K562 (cell line): ENCODE results near the gene MRO.

Experiments used
- ELF1 ChIP-seq: fragments of 200-800 bp; sonication (Bioruptor generic); IDR thresholded peaks from 2 replicates; pipeline ENCODE4 v1.6.1; 2016; ENCODE audit warnings: missing genetic modification characterization, missing compliant biosample characterization
- KDM1A ChIP-seq, 2 experiments: fragments of 450-650 bp; IDR thresholded peaks; 2 replicates each; pipeline ENCODE4 v1.6.1; 2016; ENCODE audit warnings: mild to moderate bottlenecking in 2 of 2
- MAFK ChIP-seq: IDR thresholded peaks from 2 replicates; pipeline ENCODE4 v1.6.1; 2011; ENCODE audit warnings: low read length, improper control_type of control experiment
- NFIC ChIP-seq: fragments of 450-650 bp; IDR thresholded peaks from 2 replicates; pipeline ENCODE4 v1.6.1; 2017; ENCODE audit warnings: mild to moderate bottlenecking, inconsistent platforms
- PCBP1 ChIP-seq: fragments of 200-400 bp; formaldehyde crosslinking; IDR thresholded peaks from 2 replicates; pipeline ENCODE4 v1.6.1; 2018; ENCODE audit warnings: mild to moderate bottlenecking, low read depth, low read length; ENCODE audit not compliant: poor library complexity, severe bottlenecking
- RNF219 ChIP-seq: fragments of 250-450 bp; sonication (Bioruptor Pico); IDR thresholded peaks from 2 replicates; pipeline ENCODE4 v1.5.0; 2022; ENCODE audit warnings: mild to moderate bottlenecking
- SIRT6 ChIP-seq: IDR thresholded peaks from one replicate; pipeline ENCODE4 v1.6.1; 2012; ENCODE audit warnings: low read depth, mild to moderate bottlenecking, control low read depth, inconsistent platforms, low read length, moderate library complexity
- SMAD4 ChIP-seq: fragments of 250-450 bp; sonication (Bioruptor Pico); conservative IDR thresholded peaks from 2 replicates; pipeline ENCODE4 v1.8.0; 2021; ENCODE audit warnings: inconsistent platforms, mild to moderate bottlenecking, moderate library complexity
- STAT6 ChIP-seq: sonication (generic); formaldehyde crosslinking; IDR thresholded peaks from 2 replicates; pipeline ENCODE4 v1.8.1; 2023; ENCODE audit warnings: mild to moderate bottlenecking, missing genetic modification reagents
- TCF7L2 ChIP-seq: fragments of 150-350 bp; IDR thresholded peaks from 2 replicates; pipeline ENCODE4 v1.6.1; 2016; ENCODE audit warnings: low read depth, mild to moderate bottlenecking, low read length, moderate library complexity
- TF ChIP-seq, protein P1 (sequence below), 2 experiments: fragments of 450-650 bp; formaldehyde crosslinking in 1 of 2; IDR thresholded peaks; 2 replicates each; pipeline versions ENCODE4 v1.4.0 to v1.6.1; 2014 to 2020; ENCODE audit warnings: mild to moderate bottlenecking in 2 of 2, borderline replicate concordance in 1 of 2, low read depth in 1 of 2
- TF ChIP-seq, protein P2 (sequence below): fragments of 450-650 bp; IDR thresholded peaks from 2 replicates; pipeline ENCODE4 v1.6.1; 2016; ENCODE audit warnings: low read depth, mild to moderate bottlenecking, moderate library complexity
- TF ChIP-seq, protein P3 (sequence below), 3 experiments: IDR thresholded peaks in 2 of 3; conservative IDR thresholded peaks in 1 of 3; 2 replicates each; pipeline ENCODE4 v1.5.1; 2011 to 2012; ENCODE audit warnings: low read length in 3 of 3, mild to moderate bottlenecking in 3 of 3, control low read depth in 2 of 3, improper control_type of control experiment in 1 of 3, inconsistent platforms in 1 of 3, low read depth in 1 of 3, mixed read lengths in 1 of 3, moderate library complexity in 1 of 3; ENCODE audit not compliant: insufficient read depth in 2 of 3

- TF ChIP-seq, protein P1, sequence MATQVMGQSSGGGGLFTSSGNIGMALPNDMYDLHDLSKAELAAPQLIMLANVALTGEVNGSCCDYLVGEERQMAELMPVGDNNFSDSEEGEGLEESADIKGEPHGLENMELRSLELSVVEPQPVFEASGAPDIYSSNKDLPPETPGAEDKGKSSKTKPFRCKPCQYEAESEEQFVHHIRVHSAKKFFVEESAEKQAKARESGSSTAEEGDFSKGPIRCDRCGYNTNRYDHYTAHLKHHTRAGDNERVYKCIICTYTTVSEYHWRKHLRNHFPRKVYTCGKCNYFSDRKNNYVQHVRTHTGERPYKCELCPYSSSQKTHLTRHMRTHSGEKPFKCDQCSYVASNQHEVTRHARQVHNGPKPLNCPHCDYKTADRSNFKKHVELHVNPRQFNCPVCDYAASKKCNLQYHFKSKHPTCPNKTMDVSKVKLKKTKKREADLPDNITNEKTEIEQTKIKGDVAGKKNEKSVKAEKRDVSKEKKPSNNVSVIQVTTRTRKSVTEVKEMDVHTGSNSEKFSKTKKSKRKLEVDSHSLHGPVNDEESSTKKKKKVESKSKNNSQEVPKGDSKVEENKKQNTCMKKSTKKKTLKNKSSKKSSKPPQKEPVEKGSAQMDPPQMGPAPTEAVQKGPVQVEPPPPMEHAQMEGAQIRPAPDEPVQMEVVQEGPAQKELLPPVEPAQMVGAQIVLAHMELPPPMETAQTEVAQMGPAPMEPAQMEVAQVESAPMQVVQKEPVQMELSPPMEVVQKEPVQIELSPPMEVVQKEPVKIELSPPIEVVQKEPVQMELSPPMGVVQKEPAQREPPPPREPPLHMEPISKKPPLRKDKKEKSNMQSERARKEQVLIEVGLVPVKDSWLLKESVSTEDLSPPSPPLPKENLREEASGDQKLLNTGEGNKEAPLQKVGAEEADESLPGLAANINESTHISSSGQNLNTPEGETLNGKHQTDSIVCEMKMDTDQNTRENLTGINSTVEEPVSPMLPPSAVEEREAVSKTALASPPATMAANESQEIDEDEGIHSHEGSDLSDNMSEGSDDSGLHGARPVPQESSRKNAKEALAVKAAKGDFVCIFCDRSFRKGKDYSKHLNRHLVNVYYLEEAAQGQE (IDR thresholded peaks at IDR 0.05; ENCODE audit: borderline replicate concordance) = no peak
- TF ChIP-seq, protein P1 (CRISPR knock-in tag; IDR thresholded peaks at IDR 0.05; ENCODE audit: low read depth) = no peak
- TF ChIP-seq, protein P2, sequence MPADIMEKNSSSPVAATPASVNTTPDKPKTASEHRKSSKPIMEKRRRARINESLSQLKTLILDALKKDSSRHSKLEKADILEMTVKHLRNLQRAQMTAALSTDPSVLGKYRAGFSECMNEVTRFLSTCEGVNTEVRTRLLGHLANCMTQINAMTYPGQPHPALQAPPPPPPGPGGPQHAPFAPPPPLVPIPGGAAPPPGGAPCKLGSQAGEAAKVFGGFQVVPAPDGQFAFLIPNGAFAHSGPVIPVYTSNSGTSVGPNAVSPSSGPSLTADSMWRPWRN = no peak
- TF ChIP-seq STAT6 (CRISPR knock-in tag) (no peak), SMAD4 (CRISPR knock-in tag) (no peak), PCBP1 (no peak), SIRT6 (no peak), KDM1A (IDR thresholded peaks at IDR 0.05) (no peak), TCF7L2 (no peak), ELF1 (tag) (no peak), MAFK (no peak), RNF219 (CRISPR knock-in tag) (no peak), NFIC (no peak)
- TF ChIP-seq, protein P3, sequence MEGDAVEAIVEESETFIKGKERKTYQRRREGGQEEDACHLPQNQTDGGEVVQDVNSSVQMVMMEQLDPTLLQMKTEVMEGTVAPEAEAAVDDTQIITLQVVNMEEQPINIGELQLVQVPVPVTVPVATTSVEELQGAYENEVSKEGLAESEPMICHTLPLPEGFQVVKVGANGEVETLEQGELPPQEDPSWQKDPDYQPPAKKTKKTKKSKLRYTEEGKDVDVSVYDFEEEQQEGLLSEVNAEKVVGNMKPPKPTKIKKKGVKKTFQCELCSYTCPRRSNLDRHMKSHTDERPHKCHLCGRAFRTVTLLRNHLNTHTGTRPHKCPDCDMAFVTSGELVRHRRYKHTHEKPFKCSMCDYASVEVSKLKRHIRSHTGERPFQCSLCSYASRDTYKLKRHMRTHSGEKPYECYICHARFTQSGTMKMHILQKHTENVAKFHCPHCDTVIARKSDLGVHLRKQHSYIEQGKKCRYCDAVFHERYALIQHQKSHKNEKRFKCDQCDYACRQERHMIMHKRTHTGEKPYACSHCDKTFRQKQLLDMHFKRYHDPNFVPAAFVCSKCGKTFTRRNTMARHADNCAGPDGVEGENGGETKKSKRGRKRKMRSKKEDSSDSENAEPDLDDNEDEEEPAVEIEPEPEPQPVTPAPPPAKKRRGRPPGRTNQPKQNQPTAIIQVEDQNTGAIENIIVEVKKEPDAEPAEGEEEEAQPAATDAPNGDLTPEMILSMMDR (IDR thresholded peaks at IDR 0.05 in 2 of 3, conservative IDR thresholded peaks at IDR 0.05 in 1 of 3; ENCODE audit: insufficient read depth in 2 of 3, low read depth in 1 of 3, low read length in 3 of 3) = no peak
Measured at GRCh38 chr18:50775726-50776125, 44.1 kb downstream of the MRO start.
